Measurements from ENCODE around the gene RTF2.

The RTF2 gene

DNA sequence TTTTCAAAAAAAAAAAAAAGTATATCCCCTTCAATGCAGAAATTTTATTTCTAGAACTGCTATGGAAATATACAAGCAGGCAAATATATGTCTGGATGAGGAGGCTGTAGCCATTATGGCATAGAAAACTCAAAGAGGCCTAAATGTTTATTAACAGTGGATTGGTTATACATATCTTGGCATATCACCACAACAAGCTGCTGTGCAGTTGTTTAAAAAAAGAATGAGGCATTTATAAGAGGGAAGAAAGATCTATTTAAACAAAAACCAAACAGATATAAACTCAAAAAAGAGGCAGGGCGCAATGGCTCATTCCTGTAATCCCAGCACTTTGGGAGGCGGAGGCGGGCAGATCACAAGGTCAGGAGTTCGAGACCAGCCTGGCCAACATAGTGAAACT, 30.1 kb upstream of the RTF2 start:
- no peak for DNase-seq (ENCODE audit: low spot score)

DNA sequence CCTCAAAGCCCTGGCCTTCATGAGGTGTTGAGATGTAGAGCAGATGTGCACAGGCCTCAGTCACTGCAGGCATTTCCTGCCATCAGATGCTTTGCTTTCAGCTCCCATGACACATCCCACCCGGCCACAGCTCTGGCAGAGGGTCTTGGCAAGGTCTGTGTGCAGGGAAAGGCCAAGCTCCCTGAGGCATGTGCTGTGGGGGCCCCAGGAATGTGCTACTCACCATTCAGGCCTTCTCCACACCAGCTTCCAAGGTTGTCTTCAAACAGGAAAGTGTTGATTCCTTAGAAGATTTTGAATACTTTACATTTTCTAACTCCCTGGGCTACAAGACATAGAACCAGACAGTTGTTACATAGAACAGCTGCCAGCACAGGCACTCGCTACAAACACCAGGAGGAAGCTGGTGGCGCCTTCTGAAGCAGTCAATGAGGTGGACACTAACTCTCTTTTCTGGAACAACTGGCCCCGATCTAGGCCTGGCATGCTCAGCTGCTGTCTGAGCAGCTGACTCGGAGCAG, 28.6 kb upstream of the RTF2 start:
- no peak for DNase-seq (ENCODE audit: low spot score)

DNA sequence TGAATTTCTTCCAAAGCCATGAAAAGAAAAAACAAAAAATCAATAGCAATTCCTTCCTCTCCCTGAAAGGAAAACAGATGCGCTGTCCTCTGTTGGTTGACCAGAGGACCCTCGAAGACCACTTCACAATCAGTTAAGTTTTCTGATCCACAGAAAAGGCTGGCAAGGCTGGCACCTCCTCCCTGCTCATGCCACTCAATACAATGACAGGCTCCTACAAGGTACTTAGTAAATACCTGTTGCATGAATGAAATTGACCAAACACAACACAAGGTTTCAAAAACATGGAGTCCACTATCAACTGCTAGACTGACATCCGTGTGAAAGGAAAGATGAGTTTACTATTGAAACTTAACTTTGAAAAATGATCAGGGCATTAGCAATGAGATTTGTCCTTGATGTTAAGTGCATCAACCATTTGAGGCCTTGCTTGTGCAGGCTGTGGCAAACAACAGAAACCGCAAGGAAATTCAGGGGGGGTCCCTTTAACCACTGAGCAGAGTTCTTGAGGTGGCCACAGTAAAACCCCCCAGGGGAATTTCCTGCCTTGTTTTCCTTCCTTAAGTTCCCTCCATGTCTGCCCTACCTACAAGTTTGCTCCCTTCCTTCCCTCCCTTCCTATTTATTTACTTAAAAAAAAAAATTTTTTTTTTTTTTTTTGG, 27.9 kb upstream of the RTF2 start:
- no peak for DNase-seq (ENCODE audit: low spot score)

DNA sequence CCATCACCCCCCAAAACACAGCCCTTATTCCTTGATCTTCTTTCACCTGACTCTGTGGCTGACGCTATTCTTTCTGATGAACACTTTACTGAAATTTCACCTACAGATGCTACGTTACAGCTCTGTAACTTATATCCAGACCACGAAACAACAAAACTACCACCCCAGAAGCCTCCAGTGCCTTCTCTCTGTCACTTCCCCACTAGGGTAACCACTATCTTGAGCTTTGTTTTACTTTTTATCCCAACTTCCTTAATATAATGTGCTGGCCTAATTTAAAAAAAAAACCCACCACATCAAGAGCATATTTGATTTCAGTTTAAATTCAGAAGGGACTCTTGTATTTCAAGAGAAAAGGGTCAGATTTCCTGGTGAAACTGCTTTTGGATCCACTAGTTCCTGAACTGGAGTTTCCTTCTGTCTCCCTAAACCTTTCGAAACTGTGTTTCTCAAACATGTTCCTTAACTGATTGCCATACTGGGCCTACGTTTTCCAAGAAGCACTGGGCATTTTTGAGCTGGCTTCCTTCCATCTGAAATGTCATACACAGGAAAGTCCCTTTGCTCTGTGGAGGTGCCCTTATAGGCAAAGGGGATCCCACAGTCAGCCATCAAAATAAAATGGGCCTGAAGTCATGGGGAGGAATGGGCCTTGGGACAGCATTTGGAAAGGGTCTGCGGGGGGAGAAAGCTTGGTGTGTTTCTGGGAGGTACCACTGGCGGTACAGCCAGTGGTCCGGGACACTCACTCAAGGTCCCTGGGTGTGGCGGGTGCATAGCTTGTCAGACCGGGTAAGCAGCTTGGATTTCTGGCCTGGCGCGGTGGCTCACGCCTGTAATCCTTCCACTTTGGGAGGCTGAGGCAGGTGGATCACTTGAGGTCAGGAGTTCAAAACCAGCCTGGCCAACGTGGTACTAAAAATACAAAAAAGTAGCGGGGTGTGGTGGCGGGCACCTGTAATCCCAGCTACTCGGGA, 25.8 kb upstream of the RTF2 start:
- no peak for DNase-seq (ENCODE audit: low spot score)

DNA sequence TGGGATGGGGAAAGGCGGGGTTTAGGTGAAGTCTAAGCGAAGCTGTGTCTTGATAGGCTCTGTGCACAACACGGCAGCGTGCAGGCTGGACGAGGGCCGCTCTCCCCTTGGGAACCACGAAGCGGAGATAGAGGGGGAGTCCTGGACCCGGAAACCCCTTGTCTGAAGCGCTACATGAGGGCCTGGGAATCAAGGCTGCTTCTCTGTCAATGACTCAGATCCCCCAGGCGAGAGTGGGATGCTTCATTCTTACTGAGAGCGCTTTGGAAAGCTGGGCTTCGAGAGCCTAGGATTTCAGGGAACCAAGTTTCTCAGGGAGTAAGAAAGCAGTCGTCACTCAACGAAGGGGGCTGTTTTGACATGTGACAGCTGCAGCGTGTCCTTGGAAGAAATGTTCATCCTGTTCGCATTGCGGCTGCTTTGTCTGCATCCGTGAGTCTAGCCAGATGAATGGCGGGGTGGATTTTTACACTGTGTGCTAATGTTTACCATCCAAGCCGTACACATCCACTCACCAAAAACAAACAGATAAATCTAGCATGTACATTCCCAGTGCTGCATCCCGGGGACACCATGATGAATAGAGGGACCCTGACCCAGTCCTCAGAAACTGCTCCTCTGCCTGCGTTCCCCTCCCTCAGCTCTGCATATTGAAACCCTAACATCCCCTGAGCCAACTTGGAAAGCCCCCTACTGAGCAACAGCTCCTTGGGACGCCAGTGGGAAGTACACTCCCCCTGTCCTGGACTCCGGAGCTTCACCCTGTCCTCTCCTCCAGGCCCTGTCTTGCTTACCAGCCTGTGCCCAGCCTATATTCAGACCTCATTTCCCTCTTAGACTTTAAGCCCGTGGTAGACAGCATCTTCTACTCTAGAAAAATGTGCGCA, 24.5 kb upstream of the RTF2 start:
- no peak for DNase-seq (ENCODE audit: low spot score)

DNA sequence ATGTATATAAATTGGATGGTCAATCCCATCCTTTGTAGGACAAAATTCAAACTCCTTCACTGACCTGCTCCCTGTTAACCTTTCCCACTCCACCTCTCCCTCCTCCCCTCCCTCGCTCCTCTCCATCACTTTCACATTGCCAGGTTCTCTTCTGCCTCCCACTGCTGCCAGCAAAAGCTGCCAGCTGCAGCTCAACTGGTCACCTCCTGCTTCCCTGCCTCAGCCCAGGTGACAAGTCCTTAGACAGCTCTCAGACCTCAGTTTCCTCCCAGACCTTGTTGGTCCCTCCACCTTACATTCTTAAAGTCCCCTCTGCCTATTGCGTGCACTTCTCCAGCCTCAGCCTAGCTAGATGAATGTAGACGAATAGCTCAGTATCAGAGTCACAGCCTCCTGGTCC, 23.3 kb upstream of the RTF2 start:
- DNase-seq (ENCODE audit: low spot score): no peak

DNA sequence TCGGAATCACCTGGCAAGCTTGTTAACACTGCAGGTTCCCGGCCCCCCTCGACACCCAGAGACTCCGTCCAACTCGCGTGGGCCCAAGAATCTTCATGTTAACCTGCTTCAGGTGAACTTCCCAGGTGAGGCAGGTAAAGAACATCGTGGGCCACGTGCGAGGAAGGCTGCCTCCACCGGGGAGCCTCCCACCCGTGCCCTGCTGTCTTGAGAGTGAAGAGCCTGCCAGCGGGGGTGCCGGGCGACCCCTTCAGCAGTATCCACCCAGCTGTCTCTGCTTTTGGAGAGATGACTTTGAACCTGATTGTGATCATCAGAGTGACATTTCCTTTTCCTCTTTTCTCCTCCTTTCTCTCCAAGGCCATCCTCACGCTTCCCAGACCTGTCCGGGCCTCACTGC, 22.9 kb upstream of the RTF2 start:
- no peak for DNase-seq (ENCODE audit: low spot score)

DNA sequence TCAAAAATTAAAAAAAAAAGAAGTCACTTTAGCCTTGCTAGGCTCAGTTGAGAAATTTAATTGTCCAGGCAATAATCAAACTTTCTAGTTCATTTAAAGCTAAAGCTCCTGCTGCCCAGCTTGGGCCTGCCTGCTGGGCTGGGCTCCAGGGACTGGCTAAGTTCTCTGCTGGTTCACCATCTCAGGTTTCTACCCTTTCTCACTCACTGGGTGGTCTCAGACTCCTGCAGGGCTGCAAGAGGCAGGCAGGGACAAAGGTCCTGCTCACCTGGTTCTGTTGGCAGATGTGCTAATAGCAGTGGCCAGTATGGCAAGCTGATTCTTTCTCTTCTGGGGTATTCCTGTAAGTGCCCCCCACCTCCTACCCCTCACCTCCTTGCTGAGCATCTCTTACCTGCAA, 21.2 kb upstream of the RTF2 start:
- no peak for DNase-seq (ENCODE audit: low spot score)

DNA sequence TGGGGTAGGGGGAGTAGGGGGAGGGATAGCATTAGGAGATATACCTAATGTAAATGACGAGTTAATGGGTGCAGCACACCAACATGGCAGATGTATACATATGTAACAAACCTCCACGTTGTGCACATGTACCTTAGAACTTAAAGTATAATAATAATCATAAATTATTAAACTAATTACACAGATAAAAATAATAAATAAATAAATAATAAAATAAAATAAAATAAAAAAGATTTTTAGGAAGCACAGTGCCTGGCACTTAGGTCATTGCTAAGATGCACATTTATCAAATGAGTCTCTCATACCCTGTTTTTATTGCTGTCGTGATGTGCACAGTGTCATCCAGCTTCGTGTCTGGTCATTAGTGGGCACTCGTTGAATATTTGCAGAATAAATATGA, 19.0 kb upstream of the RTF2 start:
- DNase-seq (ENCODE audit: low spot score): no peak

DNA sequence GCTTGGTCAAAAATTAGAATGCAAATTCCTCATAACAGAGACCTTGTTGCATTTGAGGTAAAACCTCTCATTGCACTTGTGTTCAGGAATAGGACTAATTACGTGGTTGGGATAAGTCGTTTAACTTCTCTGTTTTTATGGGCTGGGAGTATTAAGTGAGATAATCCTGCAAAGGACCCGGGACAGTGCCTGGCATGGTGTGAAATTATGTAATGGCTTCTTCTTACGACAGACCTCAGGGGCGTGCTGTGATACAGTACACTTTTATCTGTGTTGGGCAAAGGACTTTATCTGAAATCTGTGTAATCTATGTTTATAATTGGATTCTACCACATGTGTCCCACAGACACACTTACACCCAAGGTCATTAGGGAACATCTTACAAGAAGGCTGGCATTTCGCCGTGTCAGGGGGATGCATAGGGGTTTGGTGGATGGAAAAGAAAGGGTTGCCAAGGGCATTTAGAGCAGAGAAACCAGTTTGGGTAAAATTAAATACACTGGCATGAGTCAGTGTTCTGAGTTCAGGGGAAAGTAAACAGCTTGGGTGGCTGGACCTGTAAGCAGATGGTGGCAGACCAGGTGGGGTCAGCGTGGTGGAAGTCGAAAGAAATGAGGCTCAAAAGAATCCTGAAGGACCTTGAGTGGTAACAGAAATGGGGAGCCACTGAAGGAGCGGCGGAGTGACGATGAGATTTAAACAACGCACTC, 17.2 kb upstream of the RTF2 start:
- DNase-seq (ENCODE audit: low spot score): no peak

DNA sequence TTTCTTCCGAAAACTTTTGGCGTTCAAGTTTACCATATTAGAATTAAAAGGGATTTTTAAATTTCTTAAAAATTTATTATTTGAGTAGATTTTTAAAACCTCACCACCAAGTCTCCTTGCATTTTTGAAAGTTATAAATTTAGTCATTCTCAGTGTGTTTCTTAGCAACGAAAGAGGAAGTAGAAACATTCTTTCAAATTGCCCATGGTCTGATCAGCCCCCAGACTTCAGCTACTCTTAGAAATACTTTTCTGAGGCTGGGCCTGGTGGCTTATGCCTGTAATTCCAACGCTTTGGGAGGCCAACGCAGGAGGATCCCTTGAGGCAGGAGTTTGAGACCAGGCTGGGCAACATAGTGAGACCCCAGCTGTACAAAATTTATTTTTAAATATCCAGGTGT, 15.1 kb upstream of the RTF2 start:
- DNase-seq (ENCODE audit: low spot score): no peak

DNA sequence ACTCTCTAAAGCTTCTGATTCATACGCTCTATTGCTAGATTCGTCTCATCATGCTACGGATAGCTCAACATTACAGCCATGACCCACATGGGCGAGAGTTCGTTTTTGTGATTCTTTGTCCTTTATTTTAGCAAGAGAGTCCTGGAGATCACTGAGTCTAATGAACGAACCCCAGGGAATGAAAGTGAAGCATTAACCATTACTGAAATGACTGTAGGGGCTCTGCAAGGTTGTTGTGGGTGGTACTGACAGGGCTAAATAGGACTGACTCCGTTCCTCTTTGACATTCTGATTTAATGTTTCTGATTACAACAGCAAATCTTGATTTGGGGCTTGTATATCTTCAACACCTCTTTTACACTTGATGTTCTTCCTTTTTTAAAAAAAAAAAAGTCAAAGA, 13.7 kb upstream of the RTF2 start:
- no peak for DNase-seq (ENCODE audit: low spot score)

DNA sequence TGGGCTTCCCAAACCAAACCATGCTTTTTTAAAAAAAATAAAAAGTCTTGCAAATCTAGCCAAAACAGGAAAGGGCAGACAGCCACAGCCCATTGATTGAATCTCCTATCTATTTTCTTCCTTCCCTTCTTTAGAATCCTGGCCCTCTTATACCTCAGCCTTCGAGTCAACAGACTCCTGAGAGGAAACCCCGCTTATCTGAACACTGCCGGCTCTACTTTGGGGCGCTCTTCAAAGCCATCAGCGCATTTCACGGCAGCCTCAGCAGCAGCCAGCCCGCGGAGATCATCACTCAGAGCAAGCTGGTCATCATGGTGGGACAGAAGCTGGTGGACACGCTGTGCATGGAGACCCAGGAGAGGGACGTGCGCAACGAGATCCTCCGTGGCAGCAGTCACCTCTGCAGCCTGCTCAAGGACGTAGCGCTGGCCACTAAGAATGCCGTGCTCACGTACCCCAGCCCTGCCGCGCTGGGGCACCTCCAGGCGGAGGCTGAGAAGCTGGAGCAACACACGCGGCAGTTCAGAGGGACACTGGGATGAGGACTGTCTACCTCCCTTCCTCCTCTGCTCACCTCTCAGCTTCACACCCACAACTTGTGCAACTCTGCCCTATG, 10.1 kb upstream of the RTF2 start:
- no peak for DNase-seq (ENCODE audit: low spot score)

DNA sequence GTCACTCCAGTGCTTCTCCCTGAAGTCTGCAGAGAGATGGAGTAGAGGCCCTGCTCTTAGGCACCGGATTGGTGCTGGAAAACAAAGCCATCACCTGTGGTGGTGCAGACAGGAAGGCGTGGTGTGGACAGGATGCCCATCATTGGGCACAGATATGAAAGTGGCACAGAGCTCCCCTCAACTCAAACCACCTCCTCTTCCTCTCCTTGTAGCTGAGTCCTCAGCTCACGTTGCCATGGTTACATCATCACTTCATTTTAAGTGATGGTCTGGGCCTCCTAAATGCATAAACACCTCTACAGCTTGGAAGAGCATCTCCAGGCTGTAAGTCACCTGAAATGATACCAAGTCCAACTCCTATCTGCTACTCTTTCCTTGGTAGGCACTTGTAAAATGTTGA, 8.0 kb upstream of the RTF2 start:
- DNase-seq (ENCODE audit: low spot score): no peak

DNA sequence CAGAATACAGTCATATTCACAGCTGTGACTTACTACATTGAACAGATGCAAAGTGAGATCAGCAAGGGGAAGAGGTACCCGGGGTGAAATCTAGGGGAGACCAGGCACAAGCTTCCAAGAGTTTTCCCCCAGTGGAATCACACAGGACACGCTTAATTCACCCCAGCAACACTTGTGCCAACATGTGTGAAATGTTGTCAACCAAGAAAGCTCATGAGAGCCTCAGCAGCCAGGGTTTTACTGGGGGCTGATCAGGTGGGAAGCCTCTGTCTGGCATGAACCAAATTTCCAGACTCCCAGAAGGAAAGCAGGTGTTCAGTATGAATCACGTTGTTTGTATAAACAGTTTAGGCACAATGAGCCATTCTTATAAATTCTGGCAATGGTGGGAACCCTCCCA, 6.9 kb upstream of the RTF2 start:
- DNase-seq (ENCODE audit: low spot score): no peak

DNA sequence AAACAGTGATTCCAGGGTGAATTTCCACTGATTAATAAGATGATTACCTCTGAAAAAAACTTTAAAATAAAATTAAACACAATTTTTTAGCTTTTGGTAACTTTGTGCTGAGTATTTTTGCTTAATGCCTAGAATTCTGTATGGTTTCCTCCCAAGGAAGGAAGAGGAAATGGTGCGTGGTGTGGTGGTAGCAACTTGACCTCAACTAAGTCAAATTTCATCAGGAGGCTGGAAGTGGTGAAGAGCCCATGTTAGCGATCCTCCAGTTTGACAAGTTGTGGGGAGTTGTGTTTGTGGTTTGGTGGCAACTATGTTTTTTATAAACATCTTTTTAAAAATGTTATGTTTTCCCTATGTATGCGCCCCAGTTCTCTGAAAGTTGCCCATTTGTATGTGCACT, 5.0 kb upstream of the RTF2 start:
- no peak for DNase-seq (ENCODE audit: low spot score)

DNA sequence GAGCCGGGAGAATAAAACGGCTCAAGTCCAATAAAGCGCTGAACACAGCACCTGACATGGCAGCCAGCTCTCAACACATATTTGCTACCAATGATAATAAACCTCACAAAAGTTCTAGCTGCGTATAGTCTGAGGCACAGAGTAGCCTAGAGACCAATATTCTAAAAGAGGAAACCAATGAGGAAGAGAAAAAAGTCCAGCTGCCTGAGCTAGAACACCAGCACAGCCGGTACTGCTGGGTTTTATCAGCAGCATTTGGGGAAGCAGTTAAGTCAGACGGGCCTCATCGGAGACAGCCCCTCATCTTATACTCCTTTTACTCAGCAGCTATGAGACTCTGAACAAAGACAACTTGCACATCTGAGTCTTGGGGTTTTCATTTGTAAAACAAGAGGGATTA, 2.4 kb upstream of the RTF2 start:
- no peak for DNase-seq (ENCODE audit: low spot score)

DNA sequence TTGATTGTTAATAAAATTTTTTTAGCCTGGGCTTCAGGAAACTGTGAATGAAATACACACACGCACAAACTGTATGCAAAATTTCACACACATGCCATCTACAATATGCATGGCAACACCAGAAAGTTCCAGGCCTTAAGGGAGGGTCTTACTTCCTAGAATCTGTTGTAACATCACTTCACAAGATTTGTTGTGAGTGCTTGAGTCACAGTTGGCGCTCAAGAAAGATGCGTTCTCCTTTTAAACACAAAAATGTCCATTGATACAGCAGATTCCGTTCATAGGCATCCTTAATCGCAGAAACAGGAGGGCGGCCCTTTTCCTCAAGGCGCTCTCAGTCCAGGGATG, 485 bp upstream of the RTF2 start:
- no peak for DNase-seq (ENCODE audit: low spot score)

DNA sequence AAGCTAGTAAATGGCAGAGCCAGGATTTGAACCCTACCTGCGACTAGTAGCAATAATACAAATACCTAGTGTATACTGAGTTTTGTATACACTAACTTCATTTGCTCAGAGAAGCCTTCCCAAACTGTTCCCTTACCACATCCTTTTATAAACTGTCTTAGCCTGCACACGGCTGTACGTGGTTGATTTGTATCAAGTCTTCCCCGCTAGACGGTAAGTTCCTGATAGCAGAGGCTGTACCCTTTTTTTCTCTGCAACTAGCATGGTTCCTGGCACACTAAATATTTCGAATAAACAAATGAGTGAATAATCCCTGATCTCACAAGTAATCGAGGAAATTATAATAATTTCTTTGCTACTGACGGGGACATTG, 636 bp downstream of the RTF2 start:
- DNase-seq (ENCODE audit: low spot score): no peak

DNA sequence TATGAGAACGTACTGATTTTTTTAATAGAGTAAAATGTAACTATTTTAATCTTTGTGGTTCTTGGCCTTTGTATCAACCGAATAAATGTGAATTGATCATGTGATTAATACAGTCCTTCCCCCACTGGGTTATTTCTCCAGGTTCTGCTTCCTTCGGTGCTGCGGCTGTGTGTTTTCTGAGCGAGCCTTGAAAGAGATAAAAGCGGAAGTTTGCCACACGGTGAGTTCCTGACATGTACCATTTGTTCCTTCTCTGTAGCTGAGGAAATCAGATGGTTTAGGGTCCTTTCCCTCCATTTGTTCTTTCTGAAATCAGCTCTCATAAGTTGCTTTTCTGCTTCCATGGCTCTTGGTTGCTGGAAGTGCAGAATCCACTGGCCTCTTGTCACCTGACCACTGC, 15.5 kb downstream of the RTF2 start:
- no peak for DNase-seq (ENCODE audit: low spot score)

DNA sequence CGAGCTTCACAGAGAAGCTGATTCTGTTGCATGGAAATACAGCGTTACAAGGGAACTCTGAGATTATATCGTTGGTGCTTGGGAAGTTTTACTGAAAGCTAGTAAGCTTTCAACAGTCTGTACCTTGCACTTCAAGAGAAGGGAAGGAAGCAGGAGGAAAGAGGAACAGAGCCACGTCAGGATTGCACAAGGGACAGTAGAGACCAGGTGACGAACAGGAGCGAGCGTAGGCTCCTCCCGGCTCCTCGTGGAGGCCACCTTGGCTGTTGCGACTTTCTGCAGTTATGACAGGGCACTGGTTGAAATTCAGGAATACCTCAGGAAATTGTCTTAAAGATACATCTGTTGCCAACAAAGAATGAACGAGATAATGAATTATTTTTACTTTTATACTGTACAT, 18.8 kb downstream of the RTF2 start:
- DNase-seq (ENCODE audit: low spot score): no peak
